Measurements from ENCODE around the gene CREBRF.
A peak's percentile ranks its signal among the peaks of the same experiment; 100 is the strongest.
"Not testable (repeated sequence)": the region's sequence is repeated elsewhere in the genome, so short reads cannot be mapped to it uniquely, and the experiment has no call there.

The CREBRF gene

GRCh38 chr5:173099461-173099860, 43.3 kb downstream of the CREBRF start:
- no peaks in the 10 kb centered on the region for H3K27me3 ChIP-seq (ENCODE audit: control insufficient read depth, insufficient read depth, low read length)
- no peak overlapping the region for H3K9ac ChIP-seq (ENCODE audit: low read length)
- no peak overlapping the region for H3K27ac ChIP-seq (ENCODE audit: low read depth, low read length)
- H3K36me3 ChIP-seq (ENCODE audit: control insufficient read depth, insufficient read depth, low read length): no peaks in the 10 kb centered on the region
- H3K4me3 ChIP-seq (ENCODE audit: low read length): no peak overlapping the region
- H3K4me1 ChIP-seq (ENCODE audit: control insufficient read depth, insufficient read depth, low read length): peaks cover 3% of the 10 kb centered on the region

GRCh38 chr5:173101245-173101644, 45.1 kb downstream of the CREBRF start:
- no peaks in the 10 kb centered on the region for H3K36me3 ChIP-seq (ENCODE audit: control insufficient read depth, insufficient read depth, low read length)
- H3K4me1 ChIP-seq (ENCODE audit: control insufficient read depth, insufficient read depth, low read length): peaks cover 3% of the 10 kb centered on the region
- no peak overlapping the region for H3K9ac ChIP-seq (ENCODE audit: low read length)
- no peak overlapping the region for H3K4me3 ChIP-seq (ENCODE audit: low read length)
- H3K27ac ChIP-seq (ENCODE audit: low read depth, low read length): no peak overlapping the region
- H3K27me3 ChIP-seq (ENCODE audit: control insufficient read depth, insufficient read depth, low read length): no peaks in the 10 kb centered on the region

- Histone ChIP-seq H3K27me3 (ENCODE audit: control insufficient read depth, insufficient read depth, low read length) (no peaks in the 10 kb centered on the region), H3K9ac (ENCODE audit: low read length) (no peak overlapping the region), H3K36me3 (ENCODE audit: control insufficient read depth, insufficient read depth, low read length) (no peaks in the 10 kb centered on the region), H3K4me1 (ENCODE audit: control insufficient read depth, insufficient read depth, low read length) (peaks cover 3% of the 10 kb centered on the region), H3K4me3 (ENCODE audit: low read length) (no peak overlapping the region), H3K27ac (ENCODE audit: low read depth, low read length) (no peak overlapping the region)
Observed at GRCh38 chr5:173103411-173103810, 47.3 kb downstream of the CREBRF start.

- H3K4me1 ChIP-seq (ENCODE audit: control insufficient read depth, insufficient read depth, low read length): no peaks in the 10 kb centered on the region
- H3K9ac ChIP-seq (ENCODE audit: low read length): no peak overlapping the region
- H3K27ac ChIP-seq (ENCODE audit: low read depth, low read length): no peak overlapping the region
- no peak overlapping the region for H3K4me3 ChIP-seq (ENCODE audit: low read length)
- peaks cover 11% of the 10 kb centered on the region for H3K36me3 ChIP-seq (ENCODE audit: control insufficient read depth, insufficient read depth, low read length)
- H3K27me3 ChIP-seq (ENCODE audit: control insufficient read depth, insufficient read depth, low read length): no peaks in the 10 kb centered on the region
Observed at GRCh38 chr5:173108914-173109313, 52.8 kb downstream of the CREBRF start.

DNA sequence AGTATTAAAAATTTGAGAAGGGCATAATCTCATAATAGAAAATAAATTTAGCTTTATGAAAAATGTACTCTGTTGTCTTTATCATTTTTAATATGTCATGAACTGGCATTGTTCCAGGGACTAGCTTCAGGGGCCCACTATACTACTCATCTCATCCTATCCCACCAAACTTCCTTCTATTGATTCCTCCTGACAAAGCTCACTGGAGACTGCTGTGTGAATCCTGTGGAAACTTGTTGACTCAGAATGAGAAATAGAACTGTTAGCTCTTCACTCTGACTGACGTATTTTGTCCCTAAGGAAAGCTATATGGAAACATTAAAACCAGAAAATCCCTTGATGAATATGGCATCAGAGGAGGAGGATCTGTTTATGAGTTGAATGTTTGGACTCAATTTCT, 58.4 kb downstream of the CREBRF start:
- no peak overlapping the region for H3K27ac ChIP-seq (ENCODE audit: low read depth, low read length)
- H3K4me1 ChIP-seq (ENCODE audit: control insufficient read depth, insufficient read depth, low read length): no peaks in the 10 kb centered on the region
- peaks cover 6% of the 10 kb centered on the region for H3K36me3 ChIP-seq (ENCODE audit: control insufficient read depth, insufficient read depth, low read length)
- no peak overlapping the region for H3K9ac ChIP-seq (ENCODE audit: low read length)
- H3K27me3 ChIP-seq (ENCODE audit: control insufficient read depth, insufficient read depth, low read length): no peaks in the 10 kb centered on the region
- H3K4me3 ChIP-seq (ENCODE audit: low read length): no peak overlapping the region

GRCh38 chr5:173119719-173120118, 63.6 kb downstream of the CREBRF start:
- H3K27ac ChIP-seq (ENCODE audit: low read depth, low read length): no peak overlapping the region
- no peaks in the 10 kb centered on the region for H3K27me3 ChIP-seq (ENCODE audit: control insufficient read depth, insufficient read depth, low read length)
- no peaks in the 10 kb centered on the region for H3K4me1 ChIP-seq (ENCODE audit: control insufficient read depth, insufficient read depth, low read length)
- H3K9ac ChIP-seq (ENCODE audit: low read length): no peak overlapping the region
- H3K36me3 ChIP-seq (ENCODE audit: control insufficient read depth, insufficient read depth, low read length): peaks cover 5% of the 10 kb centered on the region
- no peak overlapping the region for H3K4me3 ChIP-seq (ENCODE audit: low read length)

GRCh38 chr5:173123416-173123815, 67.3 kb downstream of the CREBRF start:
- Histone ChIP-seq H3K9ac (ENCODE audit: low read length) (no peak overlapping the region), H3K4me1 (ENCODE audit: control insufficient read depth, insufficient read depth, low read length) (no peaks in the 10 kb centered on the region), H3K4me3 (ENCODE audit: low read length) (no peak overlapping the region), H3K27me3 (ENCODE audit: control insufficient read depth, insufficient read depth, low read length) (no peaks in the 10 kb centered on the region), H3K36me3 (ENCODE audit: control insufficient read depth, insufficient read depth, low read length) (peaks cover 8% of the 10 kb centered on the region), H3K27ac (ENCODE audit: low read depth, low read length) (no peak overlapping the region)

- H3K27ac ChIP-seq (ENCODE audit: low read depth, low read length); H3K36me3 ChIP-seq (ENCODE audit: control insufficient read depth, insufficient read depth, low read length); H3K9ac ChIP-seq (ENCODE audit: low read length); H3K4me3 ChIP-seq (ENCODE audit: low read length); H3K4me1 ChIP-seq (ENCODE audit: control insufficient read depth, insufficient read depth, low read length); H3K27me3 ChIP-seq (ENCODE audit: control insufficient read depth, insufficient read depth, low read length): not testable (repeated sequence)
Observed at GRCh38 chr5:173132166-173132565, 76.0 kb downstream of the CREBRF start.

DNA sequence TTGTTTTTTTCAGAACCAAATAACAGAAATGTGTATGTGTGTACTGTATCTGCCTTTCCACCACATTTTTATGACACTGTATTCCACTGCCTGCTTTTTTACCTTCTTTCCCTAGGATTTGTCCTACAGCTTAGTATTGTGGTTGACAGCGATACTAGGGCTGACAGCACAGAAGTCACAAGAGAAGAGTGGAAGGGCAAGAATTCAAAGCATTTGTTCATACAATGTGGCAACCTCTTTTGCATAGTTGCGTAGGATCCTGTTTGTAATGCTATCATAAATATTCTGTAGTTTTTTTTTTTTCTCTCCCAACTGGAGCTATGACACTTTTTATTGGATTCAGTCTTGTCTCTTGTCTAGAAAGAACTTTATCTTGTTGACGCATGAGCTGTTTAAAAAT, 82.6 kb downstream of the CREBRF start:
- no peak overlapping the region for H3K27ac ChIP-seq (ENCODE audit: low read depth, low read length)
- H3K9ac ChIP-seq (ENCODE audit: low read length): no peak overlapping the region
- H3K4me3 ChIP-seq (ENCODE audit: low read length): no peak overlapping the region
- no peaks in the 10 kb centered on the region for H3K27me3 ChIP-seq (ENCODE audit: control insufficient read depth, insufficient read depth, low read length)
- H3K4me1 ChIP-seq (ENCODE audit: control insufficient read depth, insufficient read depth, low read length): no peaks in the 10 kb centered on the region
- no peaks in the 10 kb centered on the region for H3K36me3 ChIP-seq (ENCODE audit: control insufficient read depth, insufficient read depth, low read length)

- Histone ChIP-seq H3K9ac (ENCODE audit: low read length) (no peak overlapping the region), H3K4me1 (ENCODE audit: control insufficient read depth, insufficient read depth, low read length) (no peaks in the 10 kb centered on the region), H3K27me3 (ENCODE audit: control insufficient read depth, insufficient read depth, low read length) (no peaks in the 10 kb centered on the region), H3K4me3 (ENCODE audit: low read length) (no peak overlapping the region), H3K27ac (ENCODE audit: low read depth, low read length) (no peak overlapping the region), H3K36me3 (ENCODE audit: control insufficient read depth, insufficient read depth, low read length) (no peaks in the 10 kb centered on the region)
Observed at GRCh38 chr5:173139631-173140030, 83.5 kb downstream of the CREBRF start.

DNA sequence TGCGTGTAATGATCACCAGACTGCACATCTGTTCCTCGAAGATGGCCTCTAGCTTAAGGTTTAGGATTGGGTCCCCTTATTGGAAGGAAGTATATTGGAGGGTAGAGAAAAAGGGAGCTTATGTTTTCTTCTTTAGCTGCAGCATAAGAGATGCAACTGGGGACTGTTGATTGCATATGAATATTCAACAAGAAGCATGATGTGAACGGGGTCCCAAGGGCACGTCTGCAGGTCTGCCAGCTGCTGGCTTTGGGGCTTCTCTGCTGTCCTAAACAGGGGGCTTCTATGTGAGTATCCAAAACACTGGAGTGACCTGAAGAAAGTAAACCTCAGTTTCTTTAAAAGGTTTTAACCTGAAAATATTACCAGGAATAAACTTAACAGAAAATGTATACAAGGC, 84.6 kb downstream of the CREBRF start:
- no peaks in the 10 kb centered on the region for H3K27me3 ChIP-seq (ENCODE audit: control insufficient read depth, insufficient read depth, low read length)
- no peaks in the 10 kb centered on the region for H3K4me1 ChIP-seq (ENCODE audit: control insufficient read depth, insufficient read depth, low read length)
- no peak overlapping the region for H3K4me3 ChIP-seq (ENCODE audit: low read length)
- H3K27ac ChIP-seq (ENCODE audit: low read depth, low read length): no peak overlapping the region
- H3K36me3 ChIP-seq (ENCODE audit: control insufficient read depth, insufficient read depth, low read length): no peaks in the 10 kb centered on the region
- H3K9ac ChIP-seq (ENCODE audit: low read length): no peak overlapping the region

GRCh38 chr5:173143567-173143966, 87.4 kb downstream of the CREBRF start:
- Histone ChIP-seq H3K36me3 (ENCODE audit: control insufficient read depth, insufficient read depth, low read length) (peaks cover 7% of the 10 kb centered on the region), H3K27ac (ENCODE audit: low read depth, low read length) (no peak overlapping the region), H3K4me1 (ENCODE audit: control insufficient read depth, insufficient read depth, low read length) (no peaks in the 10 kb centered on the region), H3K4me3 (ENCODE audit: low read length) (no peak overlapping the region), H3K9ac (ENCODE audit: low read length) (no peak overlapping the region), H3K27me3 (ENCODE audit: control insufficient read depth, insufficient read depth, low read length) (no peaks in the 10 kb centered on the region)

- peak within 1 kb of the TSS; percentile 87 for H3K27ac ChIP-seq (ENCODE audit: low read depth, low read length)
- peak within 1 kb of the TSS; percentile 88 for H3K9ac ChIP-seq (ENCODE audit: low read length)
- no peaks in the 10 kb centered on the region for H3K4me1 ChIP-seq (ENCODE audit: control insufficient read depth, insufficient read depth, low read length)
- H3K27me3 ChIP-seq (ENCODE audit: control insufficient read depth, insufficient read depth, low read length): no peaks in the 10 kb centered on the region
- peak within 1 kb of the TSS; percentile 96 for H3K4me3 ChIP-seq (ENCODE audit: low read length)
- peaks cover 11% of the 10 kb centered on the region for H3K36me3 ChIP-seq (ENCODE audit: control insufficient read depth, insufficient read depth, low read length)
Observed at GRCh38 chr5:173144200-173145176, 88.3 kb downstream of the CREBRF start, which contains the start of gene BNIP1. BNIP1 (plus strand) TSS chr5:173144531; CDS start chr5:173144546, 15 bp downstream.
